ENCODE data around the gene IGF2R.
"Not testable (repeated sequence)": the region's sequence is repeated elsewhere in the genome, so short reads cannot be mapped to it uniquely, and the experiment has no call there.

GRCh38 chr6:159967621-159968020 is 1.3 kb upstream of the IGF2R start:
- TF ChIP-seq CTCF (IDR thresholded peaks at IDR 0.05 in 4 of 5, conservative IDR thresholded peaks at IDR 0.05 in 1 of 5); POLR2A (IDR thresholded peaks at IDR 0.05): not testable (repeated sequence)

All from gastrocnemius medialis (tissue), 4 donors.